GM19468 (cell line): Measurements from ENCODE around the gene GLRA3.
"Not testable (repeated sequence)": the region's sequence is repeated elsewhere in the genome, so short reads cannot be mapped to it uniquely, and the experiment has no call there.

Experiments
- ATAC-seq: cut with Tn5 transposase; IDR thresholded peaks from one replicate; pipeline ENCODE4 v1.9.1; 2021; ENCODE audit warnings: mild to moderate bottlenecking, moderate library complexity, moderate number of reproducible peaks; ENCODE audit not compliant: unreplicated experiment; ENCODE audit errors: extremely low read depth

The GLRA3 gene

GRCh38 chr4:174716986-174717770, 111.9 kb downstream of the GLRA3 start:
- no peak for ATAC-seq

DNA sequence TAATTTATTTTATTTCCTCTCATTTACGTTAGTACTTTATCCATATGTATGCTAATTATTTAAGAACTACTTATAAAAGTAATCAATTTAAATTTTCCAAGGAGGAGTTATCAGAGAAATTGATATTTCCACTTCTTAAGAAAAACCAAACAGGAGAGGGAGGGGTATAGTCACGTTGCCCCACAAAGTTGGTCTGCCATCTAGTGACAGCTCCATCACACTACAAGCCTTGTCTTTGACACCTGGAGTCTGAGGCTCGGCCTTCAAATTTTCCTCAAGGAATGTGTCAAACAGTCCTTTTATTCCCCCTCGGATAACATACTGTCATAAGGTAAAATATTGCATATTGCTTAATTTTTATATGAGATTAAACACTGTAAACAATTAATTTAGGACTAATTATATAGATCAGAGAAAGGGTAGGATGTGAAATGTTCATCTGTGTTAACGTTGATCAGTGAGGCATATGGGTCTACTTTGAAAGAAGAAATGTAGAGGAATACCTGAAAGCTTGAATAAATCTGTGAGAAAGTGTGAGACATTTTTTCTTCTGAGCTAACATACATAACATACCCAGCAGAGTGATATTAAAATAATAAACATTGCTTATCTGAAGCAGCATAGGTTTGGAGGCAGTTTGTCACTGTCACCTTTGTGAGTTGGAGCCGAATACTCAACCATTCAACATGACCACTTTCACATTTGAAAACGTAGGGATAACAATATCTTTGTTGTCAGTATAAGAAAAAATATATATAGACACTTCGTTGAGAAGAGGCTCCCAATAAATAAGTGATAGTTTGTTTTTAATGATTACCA, 114.4 kb downstream of the GLRA3 start:
- ATAC-seq, result no peak

DNA sequence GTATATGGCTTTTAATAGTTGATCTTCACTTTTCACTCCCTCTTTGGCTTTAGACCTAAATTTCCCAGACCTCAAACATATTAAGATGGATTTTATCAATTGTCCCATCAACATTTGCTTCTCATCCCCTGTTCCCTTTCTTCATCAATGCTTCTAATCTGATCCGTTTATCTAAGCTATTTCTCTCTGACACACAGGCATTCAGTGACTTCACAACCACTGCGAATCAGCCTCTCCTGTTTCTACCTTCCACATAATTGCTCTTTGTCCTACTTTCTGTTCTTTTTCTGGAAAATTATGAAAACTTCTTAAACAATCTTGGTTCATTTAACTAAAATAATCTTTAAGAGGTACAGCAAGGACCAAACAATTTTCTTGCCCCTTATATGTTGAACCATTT, 115.2 kb downstream of the GLRA3 start:
- no peak for ATAC-seq

- ATAC-seq, result no peak
Observed at GRCh38 chr4:174713181-174713580, 115.9 kb downstream of the GLRA3 start.

- ATAC-seq, result no peak
Observed at GRCh38 chr4:174709526-174709925, 119.5 kb downstream of the GLRA3 start.

- no peak for ATAC-seq
Observed at GRCh38 chr4:174708381-174708780, 120.7 kb downstream of the GLRA3 start.

DNA sequence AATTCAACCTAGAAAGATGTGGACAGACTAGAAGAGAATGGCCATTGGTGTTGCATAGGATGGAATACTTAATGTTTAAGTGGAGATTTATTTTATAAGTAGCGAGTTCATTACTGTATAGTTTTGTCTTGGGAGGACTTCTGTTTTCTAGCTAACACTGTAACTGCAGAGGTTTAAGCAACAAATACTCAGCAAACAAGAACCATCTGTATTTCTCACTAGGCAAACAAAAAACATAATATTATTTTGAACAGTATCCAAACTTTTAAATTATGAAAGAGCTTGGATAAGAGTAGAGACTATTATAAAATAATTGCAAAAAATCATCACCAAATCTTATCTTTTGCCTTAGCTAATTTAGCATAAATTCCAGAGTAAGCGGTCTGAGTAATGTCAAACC, 121.1 kb downstream of the GLRA3 start:
- ATAC-seq, result no peak

- ATAC-seq, result peak; percentile 98
Observed at GRCh38 chr4:174707051-174707676, 121.9 kb downstream of the GLRA3 start.

- no peak for ATAC-seq
Observed at GRCh38 chr4:174702979-174703478, 126.0 kb downstream of the GLRA3 start.

DNA sequence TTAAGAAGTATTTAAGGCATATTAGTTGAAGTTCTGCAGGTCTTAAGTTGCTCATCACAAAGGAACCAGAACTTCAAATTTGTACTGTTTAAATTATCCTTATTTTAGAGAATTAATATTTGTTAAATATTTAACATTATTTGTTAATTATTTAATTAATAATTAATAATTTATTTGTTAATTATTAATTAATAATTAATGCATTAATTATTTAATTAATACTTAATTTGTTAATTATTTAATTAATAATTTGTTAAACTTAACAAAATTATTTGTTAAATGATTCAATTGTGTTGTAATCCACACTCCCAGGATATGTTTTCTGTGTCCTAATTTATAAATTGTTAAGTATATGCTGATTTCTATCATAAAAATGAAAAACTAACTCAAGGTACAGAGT, 129.4 kb downstream of the GLRA3 start:
- ATAC-seq, result no peak

DNA sequence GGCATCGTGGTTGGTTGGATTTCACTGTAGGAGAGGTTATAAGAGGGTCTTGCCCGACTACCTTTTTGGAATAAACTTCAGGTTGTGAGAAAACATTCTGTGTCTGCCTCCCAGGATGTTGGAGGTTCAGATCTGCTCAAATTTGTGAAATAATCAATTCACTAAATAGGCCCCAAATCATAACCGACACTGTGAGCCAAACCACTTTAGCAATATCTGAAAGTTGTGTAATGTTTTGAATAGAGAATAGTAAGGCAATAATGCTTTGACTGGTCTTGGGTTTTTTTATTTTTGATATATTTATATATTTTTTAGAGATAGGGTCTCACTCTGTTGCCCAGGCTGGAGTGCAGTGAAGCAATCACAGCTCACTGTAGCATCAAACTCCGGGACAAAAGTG, 131.2 kb downstream of the GLRA3 start:
- ATAC-seq, result no peak

DNA sequence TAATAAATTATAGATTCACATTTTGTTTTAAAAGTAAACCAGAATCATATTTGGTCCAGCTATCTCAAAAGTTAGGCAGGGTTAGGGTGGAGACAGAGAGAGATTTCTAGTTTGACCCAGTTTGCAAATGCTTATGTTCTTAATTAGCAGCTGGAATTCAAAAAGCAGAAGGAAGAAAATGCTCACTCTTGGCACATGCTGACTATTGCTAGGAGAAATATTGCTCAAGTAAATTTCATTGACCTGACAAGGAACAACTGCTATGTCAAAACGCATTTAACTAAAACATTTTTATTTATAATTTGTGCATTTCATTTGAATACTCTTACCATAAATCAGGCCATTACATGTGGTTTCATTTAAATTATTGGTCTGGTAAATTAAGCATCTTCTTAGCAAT, 131.8 kb downstream of the GLRA3 start:
- ATAC-seq, result no peak

GRCh38 chr4:174696657-174697056, 132.4 kb downstream of the GLRA3 start:
- no peak for ATAC-seq

DNA sequence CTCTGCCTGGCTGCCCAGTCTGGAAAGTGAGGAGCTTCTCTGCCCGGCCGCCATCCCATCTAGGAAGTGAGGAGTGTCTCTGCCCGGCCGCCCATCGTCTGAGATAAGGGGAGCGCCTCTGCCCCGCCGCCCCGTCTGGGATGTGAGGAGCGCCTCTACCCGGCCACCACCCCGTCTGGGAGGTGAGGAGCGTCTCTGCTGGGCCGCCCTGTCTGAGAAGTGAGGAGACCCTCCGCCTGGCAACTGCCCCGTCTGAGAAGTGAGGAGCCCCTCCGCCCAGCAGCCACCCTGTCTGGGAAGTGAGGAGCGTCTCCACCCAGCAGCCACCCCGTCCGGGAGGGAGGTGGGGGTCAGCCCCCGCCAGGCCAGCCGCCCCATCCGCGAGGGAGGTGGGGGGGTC, 137.2 kb downstream of the GLRA3 start:
- ATAC-seq, result not testable (repeated sequence)

- no peak for ATAC-seq
Observed at GRCh38 chr4:174690665-174691064, 138.4 kb downstream of the GLRA3 start.

- ATAC-seq, result no peak
Observed at GRCh38 chr4:174689618-174690017, 139.4 kb downstream of the GLRA3 start.

- no peak for ATAC-seq
Observed at GRCh38 chr4:174686826-174687225, 142.2 kb downstream of the GLRA3 start.

- ATAC-seq, result no peak
Observed at GRCh38 chr4:174681723-174682300, 147.2 kb downstream of the GLRA3 start.

DNA sequence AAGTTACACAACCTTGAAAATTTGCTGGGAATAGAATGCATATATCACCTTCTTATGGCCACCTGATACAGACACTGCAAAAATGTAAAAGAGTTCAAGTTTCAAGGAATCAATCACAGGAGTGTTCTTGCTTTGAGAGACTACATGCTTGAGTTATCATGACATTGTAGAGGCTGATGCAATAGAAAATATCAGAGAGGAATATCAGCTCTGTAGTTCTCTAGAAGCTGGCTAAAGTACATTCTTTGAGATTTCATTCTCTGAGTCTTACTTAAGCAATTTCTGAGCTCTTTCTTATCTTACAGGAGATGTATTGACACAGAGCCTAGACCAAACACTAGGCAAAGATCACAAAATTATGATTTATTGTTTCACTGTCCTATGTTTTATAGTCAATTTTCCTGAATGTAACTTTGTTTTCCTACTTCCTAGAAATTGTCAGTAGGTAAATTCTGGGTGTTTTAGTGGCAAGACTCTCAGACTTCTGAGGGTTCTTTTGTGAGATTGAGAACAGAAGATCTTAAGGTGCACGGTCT, 154.7 kb downstream of the GLRA3 start:
- ATAC-seq, result no peak

DNA sequence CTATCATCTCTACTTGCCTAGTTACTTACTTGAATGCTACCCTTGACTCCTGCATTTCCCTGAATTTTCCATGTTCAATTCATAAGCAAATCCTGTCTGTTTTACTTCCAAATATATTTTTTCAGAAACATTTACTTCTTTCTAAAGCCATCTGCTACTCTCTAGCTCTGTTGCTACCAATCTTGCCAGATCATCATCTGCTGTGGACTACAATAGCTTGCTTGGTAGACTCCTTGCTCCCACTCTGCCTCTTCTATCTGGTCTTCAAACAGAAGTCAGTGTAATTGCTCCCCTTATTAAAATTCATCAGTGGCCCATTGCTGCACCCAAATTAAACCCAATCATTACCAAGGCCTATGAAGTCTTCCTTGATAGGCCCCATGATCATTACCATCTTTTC, 155.2 kb downstream of the GLRA3 start:
- ATAC-seq, result no peak
